Gastrocnemius medialis (tissue), 4 donors: ENCODE results near the gene VEGFA.

ENCODE experiments used
- POLR2A ChIP-seq, 2 donors: fragments of 450-650 bp; IDR thresholded peaks; one replicate each; pipeline ENCODE4 v1.6.1; 2017; ENCODE audit warnings: antibody characterized with exemption in 2 of 2, mild to moderate bottlenecking in 2 of 2, moderate library complexity in 2 of 2
- TF ChIP-seq, protein P1 (sequence below), 5 experiments: fragments of 450-650 bp in 3 of 5; fragments of 200-600 bp in 2 of 5; sonication (generic) in 2 of 5; IDR thresholded peaks in 4 of 5; conservative IDR thresholded peaks in 1 of 5; 1 replicate in 4 of 5; 2 replicates in 1 of 5; pipeline ENCODE4 v1.5.1; 2016 to 2019; ENCODE audit warnings: antibody characterized with exemption in 5 of 5, mild to moderate bottlenecking in 3 of 5, moderate library complexity in 3 of 5

DNA sequence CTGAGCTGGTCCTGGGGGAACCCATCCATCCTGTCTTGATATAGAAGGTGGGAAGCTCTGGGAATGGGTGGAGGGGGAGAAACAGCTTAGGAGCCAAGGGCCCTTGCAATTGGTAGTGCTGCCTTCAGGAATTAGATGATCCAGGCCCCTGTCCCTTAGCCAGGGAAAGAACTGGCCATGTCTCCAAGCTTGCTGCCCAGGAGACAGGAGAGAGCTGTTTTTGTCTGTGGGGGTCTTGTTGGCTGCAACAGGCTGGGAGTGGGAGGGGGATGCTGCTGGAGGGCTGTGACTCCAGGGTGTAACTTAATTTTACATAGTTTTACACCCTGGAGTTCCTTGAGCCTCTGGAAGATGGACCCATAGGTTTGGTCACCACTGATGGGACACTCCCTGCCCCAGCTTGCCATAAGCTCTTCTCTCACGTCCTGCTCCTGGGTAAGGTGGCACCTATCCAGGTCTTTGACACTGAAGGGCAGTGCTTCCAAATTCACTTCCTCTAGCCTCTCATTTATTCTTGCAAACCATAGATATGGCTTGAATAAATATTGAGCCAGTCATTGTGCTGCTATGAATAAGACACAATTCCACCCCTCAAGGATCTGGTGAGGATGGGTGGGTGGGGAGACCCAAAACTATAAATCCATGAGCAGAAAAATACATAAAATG lies 16.8 kb downstream of the VEGFA start:
- TF ChIP-seq, protein P1, sequence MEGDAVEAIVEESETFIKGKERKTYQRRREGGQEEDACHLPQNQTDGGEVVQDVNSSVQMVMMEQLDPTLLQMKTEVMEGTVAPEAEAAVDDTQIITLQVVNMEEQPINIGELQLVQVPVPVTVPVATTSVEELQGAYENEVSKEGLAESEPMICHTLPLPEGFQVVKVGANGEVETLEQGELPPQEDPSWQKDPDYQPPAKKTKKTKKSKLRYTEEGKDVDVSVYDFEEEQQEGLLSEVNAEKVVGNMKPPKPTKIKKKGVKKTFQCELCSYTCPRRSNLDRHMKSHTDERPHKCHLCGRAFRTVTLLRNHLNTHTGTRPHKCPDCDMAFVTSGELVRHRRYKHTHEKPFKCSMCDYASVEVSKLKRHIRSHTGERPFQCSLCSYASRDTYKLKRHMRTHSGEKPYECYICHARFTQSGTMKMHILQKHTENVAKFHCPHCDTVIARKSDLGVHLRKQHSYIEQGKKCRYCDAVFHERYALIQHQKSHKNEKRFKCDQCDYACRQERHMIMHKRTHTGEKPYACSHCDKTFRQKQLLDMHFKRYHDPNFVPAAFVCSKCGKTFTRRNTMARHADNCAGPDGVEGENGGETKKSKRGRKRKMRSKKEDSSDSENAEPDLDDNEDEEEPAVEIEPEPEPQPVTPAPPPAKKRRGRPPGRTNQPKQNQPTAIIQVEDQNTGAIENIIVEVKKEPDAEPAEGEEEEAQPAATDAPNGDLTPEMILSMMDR (IDR thresholded peaks at IDR 0.05 in 4 of 5, conservative IDR thresholded peaks at IDR 0.05 in 1 of 5) = no peak
- no peak for TF ChIP-seq POLR2A (IDR thresholded peaks at IDR 0.05)
